ENCODE results near the gene PRLR. TPM values are rescaled to one million over a fixed set of nuclear protein-coding genes. Genes with fewer than 3 reads are reported as not detected.

The PRLR gene
- total and polyA plus RNA-seq, 2 of the 8 experiments (the other 6 are each of a cell fraction or from before 2014, with no cell fraction given), result 0.53 to 2.5 TPM

GRCh38 chr5:35024911-35025510, 205.3 kb downstream of the PRLR start (continued):
- TF ChIP-seq CHD7 (IDR thresholded peaks at IDR 0.05; ENCODE audit: insufficient replicate concordance, low read length) (no peak), HDAC6 (IDR thresholded peaks at IDR 0.05; ENCODE audit: low read depth, low read length) (no peak), CEBPB (IDR thresholded peaks at IDR 0.05; ENCODE audit: low read depth, low read length) (no peak), HDAC2 (IDR thresholded peaks at IDR 0.05; ENCODE audit: borderline replicate concordance in 1 of 2, low read depth in 2 of 2, low read length in 2 of 2) (no peak), SIX5 (IDR thresholded peaks at IDR 0.05; ENCODE audit: low read depth, low read length) (no peak), MAFK (IDR thresholded peaks at IDR 0.05; ENCODE audit: low read depth, low read length) (no peak), GABPA (IDR thresholded peaks at IDR 0.05; ENCODE audit: borderline replicate concordance, insufficient read depth, low read length) (no peak), E2F6 (IDR thresholded peaks at IDR 0.05) (no peak), SP4 (IDR thresholded peaks at IDR 0.05; ENCODE audit: low read length) (no peak)
